ENCODE data around the gene PRKCA.
A peak's percentile ranks its signal among the peaks of the same experiment; 100 is the strongest.

The PRKCA gene

GRCh38 chr17:66726846-66727245, 424.4 kb downstream of the PRKCA start:
- DNase-seq: no peak

- DNase-seq: peak; percentile 91
Observed at GRCh38 chr17:66727634-66728570, 425.5 kb downstream of the PRKCA start.

GRCh38 chr17:66730461-66730923, 428.1 kb downstream of the PRKCA start:
- no peak for DNase-seq

- DNase-seq: no peak
Observed at GRCh38 chr17:66733759-66734158, 431.3 kb downstream of the PRKCA start.

GRCh38 chr17:66734186-66734943, 432.0 kb downstream of the PRKCA start:
- DNase-seq: no peak

GRCh38 chr17:66737524-66737923, 435.1 kb downstream of the PRKCA start:
- DNase-seq: no peak

GRCh38 chr17:66738301-66738700, 435.9 kb downstream of the PRKCA start:
- no peak for DNase-seq

- no peak for DNase-seq
Observed at GRCh38 chr17:66739553-66739952, 437.1 kb downstream of the PRKCA start.

GRCh38 chr17:66740226-66740625, 437.8 kb downstream of the PRKCA start:
- no peak for DNase-seq

GRCh38 chr17:66743511-66743910, 441.1 kb downstream of the PRKCA start:
- no peak for DNase-seq

GRCh38 chr17:66746736-66747135, 444.3 kb downstream of the PRKCA start:
- no peak for DNase-seq

GRCh38 chr17:66747578-66748275, 445.3 kb downstream of the PRKCA start:
- no peak for DNase-seq

GRCh38 chr17:66748578-66748977, 446.2 kb downstream of the PRKCA start:
- no peak for DNase-seq

- DNase-seq: no peak
Observed at GRCh38 chr17:66749217-66749832, 446.9 kb downstream of the PRKCA start.

GRCh38 chr17:66750116-66750515, 447.7 kb downstream of the PRKCA start:
- no peak for DNase-seq

GRCh38 chr17:66750781-66751543, 448.5 kb downstream of the PRKCA start:
- DNase-seq: no peak

GRCh38 chr17:66751771-66752170, 449.4 kb downstream of the PRKCA start:
- DNase-seq: no peak

GRCh38 chr17:66752411-66752810, 450.0 kb downstream of the PRKCA start:
- no peak for DNase-seq

GRCh38 chr17:66753126-66753920, 450.9 kb downstream of the PRKCA start:
- no peak for DNase-seq

GRCh38 chr17:66755101-66755943, 452.9 kb downstream of the PRKCA start:
- DNase-seq: peak; percentile 87

All from DMS53 (cell line).